ENCODE data around the gene PRDM16. TPM values are rescaled to one million over a fixed set of nuclear protein-coding genes. Genes with fewer than 3 reads are reported as not detected.

PRDM16 gene
- total RNA-seq, 1 experiment from 2014 or later, result not detected

DNA sequence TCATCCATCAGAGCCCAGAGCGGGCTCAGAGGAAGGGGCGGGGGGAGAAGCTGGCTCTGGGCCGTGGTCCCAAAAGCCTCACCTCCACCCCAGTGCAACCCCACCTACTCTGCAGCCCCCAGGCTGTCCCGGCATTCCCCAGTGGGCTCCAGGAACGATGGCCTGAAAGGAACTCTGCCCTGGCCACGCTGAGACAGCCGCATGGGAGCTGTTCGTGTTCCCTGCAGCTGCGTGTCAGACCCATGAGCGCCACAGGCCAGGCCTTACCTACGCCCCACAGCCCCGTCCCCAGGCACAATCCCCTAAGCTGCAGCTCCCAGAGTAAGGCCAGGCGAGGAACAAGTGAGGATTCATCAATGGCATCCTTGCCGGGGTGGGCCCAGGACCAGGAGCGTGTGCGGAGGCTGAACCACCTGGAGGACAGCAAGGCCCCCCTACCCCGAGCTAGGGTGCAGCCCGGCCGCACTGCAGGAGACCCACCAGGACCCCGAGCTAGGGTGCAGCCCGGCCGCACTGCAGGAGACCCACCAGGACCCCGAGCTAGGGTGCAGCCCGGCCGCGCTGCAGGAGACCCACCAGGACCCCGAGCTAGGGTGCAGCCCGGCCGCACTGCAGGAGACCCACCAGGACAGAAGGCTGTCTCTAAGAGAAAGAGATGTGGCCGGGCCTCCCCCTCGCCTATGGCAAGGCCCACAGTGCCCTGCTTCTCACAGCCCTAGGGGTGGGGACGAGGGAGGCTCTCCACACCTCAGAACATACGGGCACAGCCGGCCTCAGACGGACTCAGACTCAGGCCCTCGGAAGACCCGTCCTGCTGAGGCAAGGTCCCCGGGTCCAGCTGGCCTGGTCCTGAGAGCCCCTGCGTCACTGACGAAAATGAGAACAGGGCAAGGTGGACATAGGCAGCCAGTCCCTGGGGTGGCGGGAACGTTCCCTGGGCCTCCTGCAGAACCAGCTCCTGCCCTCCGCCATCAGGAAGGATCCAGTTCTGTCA, 359.0 kb downstream of the PRDM16 start:
- DNase-seq (ENCODE audit: low read depth), result no peak

DNA sequence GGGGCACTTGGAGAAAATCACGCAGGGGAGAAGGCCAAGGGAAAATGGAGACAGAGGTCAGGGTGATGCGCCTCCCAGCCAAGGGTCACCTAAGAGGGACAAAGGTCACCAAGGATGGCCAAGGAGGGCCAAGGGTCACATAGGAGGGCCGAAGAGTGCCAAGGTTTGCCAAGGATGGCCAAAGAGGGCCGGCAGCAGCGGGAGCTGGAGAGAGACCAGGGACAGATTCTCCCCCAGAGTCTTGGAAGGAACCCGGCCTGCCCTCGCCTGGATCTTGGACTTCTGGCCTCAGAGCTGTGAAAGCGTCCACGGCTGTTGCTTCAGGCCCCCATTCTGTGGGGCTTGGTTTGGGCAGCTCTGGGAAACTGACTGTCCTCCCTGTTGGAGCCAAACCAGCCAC, 359.9 kb downstream of the PRDM16 start:
- no peak for DNase-seq (ENCODE audit: low read depth)

DNA sequence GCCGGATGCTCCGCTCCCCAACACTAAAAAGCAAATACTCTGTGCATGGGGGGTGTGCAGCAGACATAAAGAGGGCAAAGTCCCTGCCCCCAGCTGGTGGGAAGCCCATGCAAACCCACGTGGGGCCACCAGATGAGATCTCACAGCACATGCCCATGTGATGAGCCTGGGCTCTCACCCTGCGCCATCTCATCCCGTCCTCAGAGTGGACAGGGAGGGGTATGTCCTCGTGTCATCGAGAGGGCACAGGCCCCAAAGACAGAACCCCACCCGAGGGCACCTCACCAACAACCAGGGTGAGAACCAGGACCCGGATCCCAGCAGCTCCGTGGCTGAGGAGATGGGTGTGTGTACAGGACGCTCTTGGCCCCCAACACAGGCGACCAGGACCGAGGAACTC, 360.3 kb downstream of the PRDM16 start:
- DNase-seq (ENCODE audit: low read depth), result no peak

DNA sequence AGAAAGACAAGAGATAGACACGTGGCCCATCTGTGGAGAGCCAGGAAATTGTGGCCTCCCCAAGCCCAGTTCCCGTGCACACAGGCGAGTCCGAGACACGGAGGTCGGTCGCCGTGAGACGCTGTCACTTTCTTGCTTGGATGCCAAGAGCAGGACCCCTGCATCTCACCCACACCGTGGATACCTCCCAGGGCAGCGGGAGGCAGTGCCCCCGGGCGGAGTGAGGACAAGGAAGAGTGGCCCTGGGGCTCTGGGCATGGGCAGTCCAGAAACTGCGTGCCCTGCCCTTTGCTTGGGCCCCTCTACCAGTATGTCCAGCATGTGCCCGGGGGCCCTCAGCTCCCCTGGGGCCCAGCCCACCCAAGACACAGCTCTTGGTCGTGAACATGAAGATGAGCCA, 360.8 kb downstream of the PRDM16 start:
- no peak for DNase-seq (ENCODE audit: low read depth)

DNA sequence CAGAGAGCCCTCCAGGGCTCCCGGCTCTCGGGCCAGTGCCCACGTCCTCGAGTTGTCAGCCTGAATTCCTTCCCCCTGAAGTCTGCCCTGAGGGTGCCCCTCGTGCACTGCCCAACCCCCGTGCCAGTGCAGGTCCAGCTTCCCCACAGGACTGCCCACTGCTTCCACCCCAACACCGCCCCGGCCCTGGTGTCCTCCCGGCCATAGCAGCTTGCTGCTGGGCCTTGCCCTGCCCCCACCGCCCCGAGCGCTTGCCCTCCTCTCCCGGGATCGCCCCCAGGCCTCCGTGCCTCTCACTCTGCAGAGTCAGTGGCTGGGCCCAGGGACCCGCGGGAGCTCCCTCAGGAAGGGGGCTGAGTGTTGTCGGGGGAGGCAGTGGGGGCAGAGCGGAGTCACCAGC, 361.4 kb downstream of the PRDM16 start:
- no peak for DNase-seq (ENCODE audit: low read depth)

DNA sequence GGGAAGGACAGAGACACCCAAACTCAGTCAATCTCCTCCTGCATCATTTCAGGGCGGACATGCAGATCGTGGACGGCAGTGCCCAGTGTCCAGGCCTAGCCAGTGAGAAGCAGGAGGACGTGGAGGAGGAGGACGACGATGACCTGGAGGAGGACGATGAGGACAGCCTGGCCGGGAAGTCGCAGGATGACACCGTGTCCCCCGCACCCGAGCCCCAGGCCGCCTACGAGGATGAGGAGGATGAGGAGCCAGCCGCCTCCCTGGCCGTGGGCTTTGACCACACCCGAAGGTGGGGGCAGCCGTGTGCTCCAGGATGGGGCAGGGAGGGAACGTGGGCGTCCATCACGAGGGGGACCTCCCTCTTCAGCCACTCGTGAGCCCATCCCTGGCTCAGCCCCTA, 361.8 kb downstream of the PRDM16 start:
- DNase-seq (ENCODE audit: low read depth), result no peak

DNA sequence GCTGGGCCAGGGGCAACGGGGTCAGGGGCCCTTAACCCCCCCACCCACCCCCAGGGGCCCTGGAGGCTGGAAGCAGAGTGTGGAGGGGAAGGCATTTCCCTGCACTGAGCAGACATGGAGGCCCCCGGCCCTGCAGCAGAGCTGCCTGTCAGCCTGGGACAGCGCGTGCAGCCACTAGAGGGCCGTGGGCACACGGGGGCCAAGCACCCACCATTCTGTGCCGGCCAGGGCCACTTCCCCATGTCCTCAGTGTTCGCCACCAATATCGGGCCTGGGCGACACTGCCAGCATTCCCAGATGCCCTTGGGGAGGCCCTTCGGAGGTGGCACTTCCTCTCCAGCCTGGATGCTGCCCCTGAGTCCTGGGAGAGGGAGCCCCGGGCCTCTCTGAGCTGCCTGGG, 362.3 kb downstream of the PRDM16 start:
- no peak for DNase-seq (ENCODE audit: low read depth)

DNA sequence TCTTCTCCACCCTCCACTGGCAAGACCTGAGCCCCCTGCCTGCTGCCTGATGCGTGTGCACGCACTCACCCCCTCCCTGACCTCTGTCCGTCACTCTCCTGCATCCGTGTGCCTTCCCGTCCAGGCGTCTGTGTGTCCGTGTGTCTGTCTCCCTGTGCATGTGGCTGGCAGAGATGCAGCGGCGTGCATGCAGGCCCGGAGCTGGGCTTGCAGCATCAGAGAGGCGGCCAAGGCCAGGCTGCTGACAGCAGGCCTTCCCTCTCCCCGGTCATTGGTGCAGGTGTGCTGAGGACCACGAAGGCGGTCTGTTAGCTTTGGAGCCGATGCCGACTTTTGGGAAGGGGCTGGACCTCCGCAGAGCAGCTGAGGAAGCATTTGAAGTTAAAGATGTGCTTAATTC, 362.7 kb downstream of the PRDM16 start:
- no peak for DNase-seq (ENCODE audit: low read depth)

DNA sequence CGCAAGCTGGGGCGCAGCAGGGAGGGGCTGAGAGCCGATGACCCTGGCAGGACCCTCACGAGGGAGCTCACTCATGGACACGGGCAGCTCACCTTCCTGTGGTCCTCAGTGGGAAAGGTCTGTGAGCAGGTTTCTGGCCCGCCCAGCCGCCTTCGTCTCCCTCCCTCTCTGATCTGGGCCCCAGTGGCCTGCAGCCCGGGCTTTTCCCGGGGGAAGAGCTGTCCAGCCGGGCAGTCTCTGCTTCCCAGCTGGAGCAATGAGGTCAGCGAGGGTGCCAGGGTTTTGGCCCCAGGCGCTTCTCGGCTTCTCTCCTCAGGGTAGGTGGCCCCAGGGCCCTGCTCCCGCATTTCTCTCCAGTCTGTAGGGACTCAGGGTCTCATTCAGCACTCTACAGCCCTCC, 363.3 kb downstream of the PRDM16 start:
- DNase-seq (ENCODE audit: low read depth), result no peak

DNA sequence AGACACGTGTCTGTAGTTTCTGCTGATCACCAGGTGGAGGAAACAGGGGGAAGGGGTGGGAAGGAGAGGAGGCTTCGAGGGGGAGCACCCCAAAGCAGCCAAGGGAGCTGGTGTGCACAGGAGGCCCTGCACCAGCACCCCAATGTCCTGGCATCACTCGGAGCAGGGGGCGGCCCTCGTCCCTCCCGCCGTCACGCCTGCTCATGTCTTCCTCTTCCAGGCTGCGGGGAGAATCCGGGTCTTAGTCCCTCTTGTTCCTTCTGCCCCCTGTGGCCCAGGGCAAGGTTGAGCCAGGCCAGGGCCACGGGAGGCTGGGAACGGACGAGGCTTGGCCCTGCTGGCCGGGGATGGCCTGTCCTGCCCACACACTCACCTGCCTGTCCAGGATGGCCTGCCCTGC, 364.1 kb downstream of the PRDM16 start:
- DNase-seq (ENCODE audit: low read depth), result no peak

DNA sequence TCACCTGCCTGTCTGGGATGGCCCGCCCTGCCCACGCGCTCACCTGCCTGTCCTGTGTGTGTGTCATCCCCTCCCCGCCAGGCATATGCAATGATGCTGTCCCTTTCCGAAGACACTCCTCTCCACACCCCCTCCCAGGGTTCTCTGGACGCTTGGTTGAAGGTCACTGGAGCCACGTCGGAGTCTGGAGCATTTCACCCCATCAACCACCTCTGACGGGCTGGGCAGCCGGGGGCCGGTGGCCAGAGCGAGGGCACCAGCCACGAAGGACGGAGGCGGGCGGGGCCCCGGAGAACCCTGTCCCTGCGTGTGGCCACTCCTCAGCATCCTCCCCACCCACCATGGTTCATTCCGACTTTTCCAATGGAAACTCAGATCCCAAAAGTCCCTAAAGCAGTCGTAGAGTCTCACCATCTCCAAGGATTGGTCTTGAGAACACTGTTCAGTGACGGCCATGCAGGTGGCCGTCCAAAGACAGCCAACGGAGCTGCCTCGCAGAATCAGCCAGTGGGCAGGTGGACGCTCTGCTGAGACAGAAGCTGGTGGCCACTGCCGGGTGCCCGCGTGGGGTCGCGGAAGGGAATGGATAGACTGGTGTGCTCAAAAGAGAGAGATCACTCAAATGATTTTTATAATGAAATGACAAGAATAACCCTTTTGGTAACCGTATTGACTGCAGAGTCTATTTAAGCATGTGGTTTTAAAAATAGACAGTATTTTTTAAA, 364.8 kb downstream of the PRDM16 start:
- DNase-seq (ENCODE audit: low read depth), result no peak

DNA sequence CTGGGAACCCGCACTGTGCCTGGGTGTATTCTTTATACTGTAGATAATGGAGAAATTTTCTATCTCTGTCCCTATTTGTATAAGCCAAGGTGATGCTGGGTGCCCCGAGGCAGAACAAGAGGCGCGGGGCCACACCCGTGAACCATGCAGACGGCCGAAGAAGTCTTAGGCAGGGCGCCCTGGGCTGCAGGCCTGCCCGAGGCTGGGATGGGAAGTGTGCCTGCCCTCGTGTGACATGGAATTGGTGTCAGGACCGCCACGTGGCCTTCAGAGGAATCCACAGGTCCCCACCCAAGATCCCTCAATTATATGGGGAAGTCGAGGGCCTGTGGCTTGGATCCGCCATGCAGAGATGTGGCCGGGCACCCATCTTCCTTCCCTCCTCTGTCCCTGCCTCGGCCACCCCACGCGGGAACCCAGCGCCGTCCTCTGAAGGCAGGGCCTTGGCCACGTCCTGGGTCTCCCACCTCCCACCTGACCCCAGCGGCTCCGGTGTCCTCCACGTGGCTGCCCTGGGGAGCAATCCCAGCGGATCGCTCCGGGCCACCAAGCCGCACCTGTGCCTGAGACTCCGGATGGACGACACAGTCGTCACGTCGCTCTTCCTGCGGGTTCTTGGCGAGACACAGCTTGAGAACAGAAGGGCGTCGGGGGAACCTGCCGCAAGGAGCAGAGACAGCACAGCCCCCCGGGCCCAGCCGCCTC, 365.6 kb downstream of the PRDM16 start:
- DNase-seq (ENCODE audit: low read depth), result no peak

DNA sequence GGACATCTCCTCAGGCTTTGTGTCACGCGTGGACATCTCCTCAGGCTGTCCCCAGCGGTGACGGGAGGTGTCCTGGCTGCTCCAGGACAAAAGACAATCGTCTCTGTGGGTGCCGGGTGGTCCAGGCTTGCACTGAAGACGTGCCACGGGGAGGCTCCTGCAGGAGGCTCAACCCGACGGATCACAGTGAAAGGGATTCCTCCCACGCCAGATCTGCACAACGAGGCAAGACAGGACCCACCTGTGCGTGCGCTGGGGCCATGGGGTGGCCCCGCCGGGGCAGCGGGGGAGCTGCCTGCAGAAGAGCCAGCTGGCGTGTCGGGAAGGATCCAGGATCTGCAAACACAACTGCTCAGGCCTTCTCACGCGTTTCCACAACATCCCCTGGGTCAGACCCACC, 366.7 kb downstream of the PRDM16 start:
- DNase-seq (ENCODE audit: low read depth), result no peak

DNA sequence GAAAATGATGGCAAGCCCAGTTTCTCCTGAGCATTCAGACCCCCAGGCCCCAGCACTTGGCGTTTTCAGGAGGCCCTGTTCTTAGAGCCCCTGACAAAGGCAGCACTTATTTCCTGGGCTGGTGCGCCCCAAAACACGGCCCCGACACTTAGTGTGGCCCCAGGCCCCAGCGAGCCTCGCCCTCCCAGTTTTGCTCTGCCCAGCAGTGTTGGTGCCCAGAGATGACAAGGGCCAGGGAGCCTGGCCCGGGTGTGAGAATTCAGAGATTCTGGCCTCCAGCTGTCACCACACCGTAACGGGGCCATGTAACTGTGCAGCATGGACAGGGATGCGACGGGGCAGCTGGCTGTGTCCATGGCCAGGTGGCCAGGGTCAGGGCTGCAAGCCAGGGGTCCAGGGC, 367.4 kb downstream of the PRDM16 start:
- DNase-seq (ENCODE audit: low read depth), result no peak

DNA sequence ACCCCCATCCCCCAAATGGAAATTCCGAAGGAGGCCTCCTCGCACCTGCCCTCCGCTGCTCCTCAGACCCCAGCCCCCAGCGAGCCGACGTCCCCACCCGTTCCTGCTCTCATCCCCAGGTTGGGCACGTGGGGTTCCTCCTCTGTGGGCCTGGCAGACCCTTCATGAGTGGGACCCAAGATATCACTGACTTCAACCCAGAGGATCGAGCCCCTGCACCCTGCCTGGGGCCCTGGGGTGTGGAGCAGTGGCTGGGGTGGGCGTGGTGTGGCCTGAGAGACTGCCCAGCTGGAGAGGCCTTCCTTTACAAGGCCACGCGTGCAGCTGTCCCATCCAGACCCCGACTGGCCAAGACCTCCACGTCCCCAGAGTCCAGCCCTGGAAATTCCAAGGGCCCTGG, 367.9 kb downstream of the PRDM16 start:
- no peak for DNase-seq (ENCODE audit: low read depth)

DNA sequence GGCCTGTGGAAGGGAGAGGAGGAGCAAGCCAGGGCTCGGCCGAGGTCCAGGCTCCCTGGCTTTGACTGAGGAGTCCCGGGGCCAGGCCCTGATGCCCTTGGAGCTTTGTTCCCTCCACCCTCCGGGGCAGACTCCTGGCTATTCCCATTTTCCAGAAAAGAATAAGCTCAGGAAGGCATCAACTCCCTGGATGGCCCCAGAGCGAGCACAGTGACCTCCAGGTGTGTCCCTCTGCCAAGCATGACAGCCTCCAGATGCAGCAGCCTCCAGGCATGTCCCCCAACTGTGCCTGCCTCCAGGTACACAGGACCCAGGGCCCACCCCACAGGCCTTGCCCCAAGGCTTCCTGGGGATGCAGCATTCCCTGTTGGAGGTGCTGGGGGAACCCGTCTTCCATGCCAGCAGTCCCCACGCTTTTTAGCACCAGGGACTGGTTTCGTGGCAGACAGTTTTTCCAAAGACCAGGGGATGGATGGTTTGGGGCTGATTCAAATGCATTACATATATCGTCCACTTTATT, 369.7 kb downstream of the PRDM16 start:
- DNase-seq (ENCODE audit: low read depth), result no peak

DNA sequence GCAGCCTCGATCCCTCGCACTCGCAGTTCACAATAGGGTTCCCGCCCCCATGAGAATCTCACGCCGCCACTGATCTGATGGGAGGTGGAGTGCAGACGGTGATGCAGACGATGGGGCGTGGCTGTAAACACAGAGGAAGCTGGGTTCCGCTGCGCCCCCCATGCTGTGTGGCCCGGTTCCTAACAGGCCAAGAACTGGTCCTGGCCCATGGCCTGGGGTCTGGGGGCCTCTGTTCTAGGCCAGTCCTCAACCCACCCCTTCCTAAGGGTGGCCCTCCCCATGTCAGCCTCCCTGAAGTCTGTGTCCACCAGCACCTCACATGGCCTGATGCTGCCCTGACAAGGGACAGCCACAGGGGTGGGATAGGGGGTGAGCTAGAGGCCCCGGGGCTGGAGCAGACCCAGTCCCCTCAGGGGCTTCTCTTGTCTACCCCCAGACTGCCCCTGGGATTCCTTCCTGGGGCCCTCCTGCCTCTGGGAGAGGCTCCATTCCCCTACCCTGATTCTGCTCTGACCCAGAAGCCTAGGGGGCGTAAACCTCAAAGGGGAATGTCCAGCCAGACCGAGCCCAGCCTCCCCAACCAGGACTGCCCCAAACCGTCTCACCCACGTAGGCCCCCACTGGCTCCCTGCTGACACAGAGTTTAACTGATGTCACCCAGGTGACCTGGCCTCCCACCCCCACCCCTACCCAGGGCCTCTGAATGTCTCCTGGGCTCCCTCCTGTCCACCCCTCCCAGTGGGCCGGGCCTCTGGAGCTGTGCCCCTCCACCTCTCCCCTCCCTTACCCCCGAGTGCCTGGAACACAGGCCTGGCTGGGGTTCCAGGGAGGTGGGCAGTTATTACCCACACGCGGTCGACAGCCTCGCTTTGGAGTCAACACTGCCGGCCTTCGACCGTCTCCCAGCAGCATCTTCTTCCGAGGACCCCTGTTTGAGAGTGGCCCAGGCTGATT, 370.6 kb downstream of the PRDM16 start:
- DNase-seq (ENCODE audit: low read depth), result no peak

DNA sequence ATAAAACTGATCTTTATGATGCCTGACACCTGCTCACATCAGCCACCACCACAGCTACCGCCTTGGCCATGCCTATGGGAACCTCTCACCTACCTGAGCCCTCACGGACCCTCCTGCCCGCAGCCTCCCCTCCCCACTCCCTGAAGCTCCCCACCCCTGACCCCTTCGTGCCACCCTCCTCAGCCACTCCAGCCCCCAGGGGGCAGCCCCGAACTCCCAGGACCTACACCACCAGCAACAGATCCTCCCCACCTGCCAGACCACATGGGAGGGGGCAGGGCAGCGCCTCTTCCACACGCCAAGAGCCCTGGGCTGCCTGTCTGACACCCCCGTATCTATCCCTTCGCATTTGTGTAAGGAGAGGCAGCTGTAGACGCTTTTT, 371.3 kb downstream of the PRDM16 start:
- DNase-seq (ENCODE audit: low read depth), result no peak

DNA sequence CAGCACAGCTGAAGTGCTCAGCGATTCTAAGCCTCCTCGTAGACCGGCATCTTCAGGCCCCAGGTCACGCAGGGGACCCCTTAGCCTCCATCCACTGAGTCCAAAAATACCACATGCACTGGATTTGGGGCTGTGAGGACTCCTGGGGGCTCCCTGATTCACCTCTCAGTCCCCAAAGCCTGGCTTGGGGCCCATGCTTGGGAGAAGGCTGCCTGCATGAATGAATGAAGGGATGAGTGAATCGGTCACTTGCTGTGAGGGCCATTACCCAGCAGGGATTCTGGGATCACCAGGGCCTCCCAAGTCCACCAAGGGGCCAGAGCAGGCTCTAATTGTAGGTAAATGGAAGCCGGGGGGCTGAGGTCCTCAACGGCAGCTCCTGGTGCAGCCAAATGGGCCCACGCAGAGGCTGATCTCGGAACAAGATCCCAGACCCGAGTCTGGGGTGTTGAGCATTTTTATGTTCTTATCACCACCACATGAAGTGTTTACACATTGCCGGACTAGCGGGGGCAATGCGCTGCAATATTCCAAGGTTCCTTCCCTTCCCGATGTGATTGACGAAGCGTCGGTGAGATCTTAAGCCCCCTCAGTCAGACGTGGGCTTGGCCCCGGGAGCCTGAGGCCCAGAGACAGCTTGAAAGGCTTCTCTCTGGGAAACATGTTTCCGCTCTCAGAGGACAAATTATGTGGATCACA, 371.9 kb downstream of the PRDM16 start:
- DNase-seq (ENCODE audit: low read depth), result no peak

DNA sequence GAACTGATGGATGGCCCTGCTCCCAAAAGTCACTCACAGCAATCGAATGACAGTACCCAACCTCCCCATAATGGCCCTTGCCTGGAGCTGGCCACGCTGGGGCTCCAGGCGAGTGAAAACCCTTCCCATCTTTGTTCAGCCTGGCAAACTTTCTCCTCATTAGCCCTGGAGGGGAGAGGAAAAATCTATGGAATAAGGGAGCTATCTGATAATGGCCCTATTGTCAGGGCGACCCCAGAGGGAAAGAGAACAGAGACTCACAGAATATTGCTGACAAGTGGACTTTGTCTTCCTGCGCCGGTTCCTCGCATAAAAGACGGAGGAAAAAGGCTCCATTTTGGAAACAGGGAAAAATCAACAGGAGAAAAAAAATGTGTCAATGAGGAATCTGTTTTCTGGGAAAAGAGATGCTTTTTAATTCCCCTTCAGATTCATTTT, 372.4 kb downstream of the PRDM16 start:
- DNase-seq (ENCODE audit: low read depth), result no peak
